Fibroblast of skin of right quadriceps (primary cell): Measurements from ENCODE around the gene ZIC4.
A peak's percentile ranks its signal among the peaks of the same experiment; 100 is the strongest.

ENCODE experiments used
- DNase-seq: peaks from one replicate; pipeline ENCODE4 v3.0.0-alpha.2; 2013

The ZIC4 gene

DNA sequence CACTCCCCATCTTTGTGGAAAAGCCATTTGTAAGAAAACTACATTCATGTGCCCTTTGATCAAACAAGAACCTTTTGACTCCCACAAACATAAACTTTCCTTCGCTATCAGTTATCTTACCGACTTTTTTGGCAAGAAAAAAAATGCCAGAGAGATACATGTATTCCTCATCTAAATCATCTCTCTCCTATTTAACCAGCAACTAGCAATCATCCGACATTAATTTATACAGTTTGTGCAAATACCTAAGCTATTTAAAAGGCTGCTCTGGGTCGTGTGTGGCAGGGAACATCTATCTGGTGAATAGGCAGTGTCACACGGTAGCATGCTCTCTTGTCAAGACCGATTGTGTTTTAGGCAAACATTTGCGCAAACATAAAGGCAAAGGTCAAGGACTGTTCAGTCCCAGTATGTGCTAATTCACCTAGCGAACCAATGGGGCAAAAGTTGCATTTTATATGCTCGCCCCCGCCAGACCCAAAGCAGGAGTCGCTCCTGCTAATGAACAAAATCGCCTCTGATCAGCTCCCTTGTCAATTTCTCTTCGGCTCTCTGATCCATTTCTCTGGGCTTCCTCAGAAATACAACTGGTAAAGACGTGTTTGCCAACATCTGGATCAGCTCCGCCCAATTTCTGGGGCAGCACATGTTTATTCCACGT, 37.7 kb downstream of the ZIC4 start:
- no peak for DNase-seq

- no peak for DNase-seq
Observed at GRCh38 chr3:147368151-147368550, 38.2 kb downstream of the ZIC4 start.

GRCh38 chr3:147367676-147368075, 38.7 kb downstream of the ZIC4 start:
- DNase-seq: no peak

DNA sequence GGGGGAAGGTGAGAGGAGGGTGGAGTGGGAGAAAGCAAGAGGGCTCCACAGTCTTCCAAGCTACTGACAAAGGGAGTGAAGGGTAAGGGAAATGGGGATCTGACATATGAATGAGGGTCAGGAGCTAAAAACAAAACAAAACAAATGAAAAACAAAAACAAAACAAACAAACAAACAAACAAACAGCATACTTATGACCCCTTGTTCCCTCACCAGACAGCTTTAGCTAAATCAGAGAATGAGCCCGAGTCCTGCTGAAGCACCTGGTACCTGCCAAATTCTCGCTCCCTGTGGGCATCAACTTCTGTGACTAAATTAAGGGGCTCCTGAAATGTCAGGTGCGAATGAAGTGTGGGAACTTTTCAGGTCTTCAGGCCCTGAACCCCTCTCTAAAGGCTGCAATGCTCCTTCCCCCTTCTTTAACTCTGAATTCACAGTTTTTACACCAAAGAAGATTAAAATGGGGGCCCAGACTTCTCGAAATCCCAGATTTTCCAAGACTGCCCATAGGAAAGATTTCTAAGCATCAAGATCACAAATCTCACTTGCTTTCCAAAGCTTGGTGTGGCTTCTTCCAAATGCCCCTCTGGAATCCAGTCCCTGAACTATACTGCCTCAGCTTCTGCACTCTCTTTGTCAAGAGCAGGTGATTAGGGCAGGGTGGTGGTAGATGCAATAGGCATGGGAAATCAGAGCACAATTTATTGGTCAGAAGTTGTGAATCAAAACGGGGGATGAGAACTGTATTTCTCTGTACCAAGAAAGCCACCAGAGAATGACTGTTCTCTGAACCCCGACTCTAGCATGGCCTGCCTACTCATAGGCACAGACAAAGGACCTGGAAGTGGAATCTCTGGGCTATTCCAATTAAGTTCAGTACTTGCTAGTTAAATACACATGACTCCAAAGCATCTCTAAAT, 40.9 kb downstream of the ZIC4 start:
- DNase-seq: no peak

DNA sequence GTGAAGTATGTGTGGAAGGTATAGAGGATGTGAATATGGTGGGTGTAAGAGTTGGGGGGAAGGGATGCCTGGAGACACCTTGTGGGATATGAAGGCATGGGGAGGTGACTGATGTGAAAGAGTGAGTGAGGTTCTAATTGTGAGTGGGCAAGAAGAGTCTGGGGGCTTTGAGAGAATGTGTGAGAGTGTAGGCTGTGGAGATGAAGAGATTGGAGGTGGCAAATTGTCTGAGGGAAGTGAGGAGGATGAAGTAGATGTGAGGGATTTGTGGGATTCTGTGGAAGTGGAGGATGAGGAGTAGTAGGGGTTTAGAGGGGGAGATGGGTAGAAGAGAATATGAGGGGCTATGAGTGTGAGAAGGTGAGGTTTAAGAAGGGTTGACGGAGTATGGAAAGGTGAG, 41.6 kb downstream of the ZIC4 start:
- DNase-seq: no peak

DNA sequence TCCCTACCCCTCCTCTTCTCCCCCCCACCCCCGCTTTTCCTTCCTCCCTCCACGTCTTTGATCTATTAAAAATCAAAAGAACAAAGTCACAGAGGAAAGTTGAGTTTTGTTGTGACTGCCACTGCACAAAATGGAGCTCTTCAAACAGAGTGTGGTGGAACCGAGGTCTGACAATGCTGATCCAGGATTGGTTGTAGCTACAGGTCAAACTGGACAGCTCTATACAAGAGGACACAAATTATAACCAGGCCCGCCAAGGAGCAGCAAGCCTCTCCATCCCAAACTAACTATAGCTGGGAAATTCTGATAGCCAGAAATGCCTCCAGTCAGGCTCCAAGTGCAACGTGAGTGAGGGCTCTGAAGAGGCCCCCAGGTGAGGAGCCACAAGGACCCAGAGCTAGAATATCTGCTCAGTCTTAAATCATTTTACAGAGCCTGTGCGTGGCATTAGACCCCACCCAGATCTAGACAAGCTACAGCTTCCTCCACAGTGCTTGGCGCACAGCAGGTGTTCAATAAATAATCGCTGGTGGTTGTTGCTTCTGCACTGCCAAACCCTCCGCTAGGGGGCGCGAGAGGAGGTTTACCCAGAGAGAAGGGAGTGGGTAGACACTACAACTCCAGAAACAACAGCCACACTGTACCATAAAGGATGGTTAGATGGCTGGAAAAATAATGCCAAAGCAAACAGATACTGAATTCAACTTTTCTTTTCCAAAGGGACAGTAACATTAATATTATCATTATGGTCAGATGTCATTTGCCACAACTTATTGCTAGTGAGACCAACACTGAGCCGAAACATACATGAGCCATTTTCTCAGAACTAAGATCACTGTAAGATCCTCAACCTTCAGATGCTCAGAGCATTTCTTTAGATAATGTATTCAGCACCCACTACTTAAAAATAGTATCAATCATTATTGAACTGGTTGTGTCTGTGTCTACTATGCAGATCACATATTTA, 44.6 kb downstream of the ZIC4 start:
- peak; percentile 31 for DNase-seq

DNA sequence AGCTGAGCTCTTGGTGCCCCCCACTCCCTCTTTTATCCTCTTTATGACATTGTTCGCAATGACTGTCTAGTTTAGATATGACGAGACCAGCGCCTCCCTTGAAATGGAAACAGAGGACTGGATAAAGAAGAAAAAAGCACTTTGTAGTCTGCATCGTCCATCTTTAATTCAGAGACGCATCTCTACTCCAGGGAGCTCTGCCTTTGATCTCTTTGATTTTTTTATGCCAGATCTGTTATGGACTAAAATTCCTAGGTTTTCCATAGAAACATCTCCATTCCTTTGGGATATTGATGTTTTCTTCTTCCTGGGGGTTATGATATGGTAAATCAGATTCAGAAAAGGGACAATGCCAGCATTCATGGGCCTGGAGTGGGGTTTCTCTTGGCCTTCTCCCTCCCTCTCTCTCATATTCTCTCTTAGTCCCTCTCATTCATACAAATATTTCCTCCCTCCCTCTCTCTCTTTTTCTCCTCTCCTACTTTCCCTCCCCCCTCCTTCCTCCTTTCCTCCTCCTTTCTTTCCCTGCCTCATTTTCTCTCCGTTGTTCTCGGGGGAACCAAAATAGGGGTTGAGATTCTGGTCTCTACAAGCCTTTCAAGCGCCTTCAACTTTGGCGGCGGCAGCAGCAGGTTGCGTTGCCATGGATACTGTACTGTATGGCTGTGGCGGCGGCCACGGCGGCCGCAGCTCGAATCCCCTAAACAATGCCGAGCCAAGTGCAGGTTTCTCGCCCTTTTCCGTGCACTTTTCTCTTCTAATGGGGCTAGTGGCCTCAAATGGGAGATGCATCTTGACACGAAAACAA, 45.5 kb downstream of the ZIC4 start:
- no peak for DNase-seq

GRCh38 chr3:147360051-147360439, 46.3 kb downstream of the ZIC4 start:
- no peak for DNase-seq

DNA sequence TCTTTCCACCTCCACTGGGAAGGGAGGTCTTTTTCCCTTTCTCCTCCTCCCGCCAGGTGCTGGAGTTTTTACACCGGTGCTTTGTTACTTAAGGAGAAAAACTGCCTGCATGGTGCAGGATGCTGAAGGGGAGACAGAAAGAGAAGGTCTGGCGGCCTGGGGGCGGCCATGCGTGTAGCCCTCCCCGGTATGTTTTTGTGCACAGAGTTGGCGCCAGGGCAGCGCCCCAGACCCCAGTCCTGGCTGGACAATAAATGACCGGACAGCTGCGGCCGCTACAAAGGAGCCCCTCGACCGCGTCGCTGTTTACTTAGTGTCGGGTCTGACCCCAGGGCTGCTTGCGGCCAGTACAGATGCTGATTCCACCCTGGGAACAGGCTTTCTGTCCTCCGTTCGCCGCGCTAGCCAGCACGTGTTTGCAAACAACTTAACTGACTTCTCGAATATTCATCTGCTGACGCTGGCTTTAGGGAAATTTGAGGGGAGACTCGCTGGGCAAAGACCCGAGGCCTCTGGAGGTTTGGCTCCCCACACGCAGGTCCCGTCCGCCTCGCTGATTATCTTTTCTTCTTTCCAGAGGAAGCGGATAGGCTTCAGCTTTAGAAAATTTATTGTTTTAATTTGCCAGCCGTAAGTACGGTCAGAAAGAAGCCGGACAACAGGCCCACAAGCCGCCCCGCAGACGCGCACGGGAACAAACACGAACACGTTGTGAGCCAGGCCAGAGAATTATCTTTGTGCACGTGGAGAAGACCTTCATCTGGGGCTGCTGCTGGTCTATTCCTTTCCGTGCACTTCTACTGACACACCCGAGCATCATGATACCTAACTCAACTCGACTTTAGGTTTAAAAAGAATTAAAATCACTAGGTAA, 46.9 kb downstream of the ZIC4 start:
- no peak for DNase-seq

DNA sequence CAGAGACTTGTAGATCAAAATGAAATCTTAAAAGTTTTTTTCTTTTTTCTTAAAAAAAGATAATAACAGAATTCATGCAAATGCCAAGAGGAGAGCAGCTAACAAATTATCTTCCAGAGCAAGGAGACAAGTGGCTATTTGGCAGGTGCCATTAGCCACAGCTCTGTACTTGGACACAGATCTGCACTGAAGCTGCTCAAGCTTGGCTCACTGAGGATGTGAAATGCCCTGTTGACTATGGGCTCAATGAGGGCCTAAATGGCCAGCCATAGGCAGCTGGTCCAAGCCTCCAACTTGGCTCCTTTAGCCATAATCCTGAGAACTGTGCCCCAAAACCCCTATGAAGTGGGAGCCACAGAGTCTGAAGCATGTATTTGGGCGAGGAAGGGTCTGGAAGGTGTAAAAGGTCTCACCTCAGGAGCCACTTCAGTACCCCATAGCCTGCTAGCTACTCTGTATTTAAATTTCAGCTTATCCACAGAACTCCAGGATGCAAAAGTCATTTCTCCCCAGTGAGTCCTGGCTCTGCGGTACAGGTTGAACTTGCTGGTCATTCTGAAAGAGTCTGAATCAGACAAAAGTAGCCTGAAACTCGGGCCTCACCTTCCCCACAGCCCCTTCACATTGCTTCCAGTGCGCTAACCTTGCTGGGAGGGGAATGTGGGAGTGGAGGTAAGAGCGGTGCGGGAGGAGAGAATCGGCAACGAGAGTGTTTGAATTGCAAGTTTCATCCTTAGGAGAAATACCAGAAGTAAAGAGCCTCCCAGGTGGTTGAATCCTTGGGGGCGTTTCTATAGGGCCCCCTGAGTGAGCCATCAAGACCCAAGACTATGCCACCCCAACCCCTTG, 48.0 kb downstream of the ZIC4 start:
- DNase-seq: no peak

GRCh38 chr3:147356909-147357900, 49.1 kb downstream of the ZIC4 start:
- DNase-seq: peak; percentile 23

GRCh38 chr3:147356145-147356908, 50.0 kb downstream of the ZIC4 start:
- no peak for DNase-seq

DNA sequence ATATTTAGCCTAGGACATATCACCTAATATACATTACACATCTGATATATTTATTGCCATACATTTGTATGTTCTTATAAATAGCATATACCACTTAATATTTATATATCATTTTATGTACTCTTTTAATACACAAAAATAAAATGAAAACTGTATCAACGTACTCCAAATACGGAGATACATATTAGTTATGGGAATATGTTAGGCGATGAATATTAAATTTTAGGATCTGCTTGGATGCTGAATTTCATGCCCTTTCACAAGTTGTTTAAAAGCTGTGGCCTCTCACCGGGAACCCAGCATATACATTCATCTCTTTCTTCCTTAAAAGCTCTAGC, 50.6 kb downstream of the ZIC4 start:
- no peak for DNase-seq

DNA sequence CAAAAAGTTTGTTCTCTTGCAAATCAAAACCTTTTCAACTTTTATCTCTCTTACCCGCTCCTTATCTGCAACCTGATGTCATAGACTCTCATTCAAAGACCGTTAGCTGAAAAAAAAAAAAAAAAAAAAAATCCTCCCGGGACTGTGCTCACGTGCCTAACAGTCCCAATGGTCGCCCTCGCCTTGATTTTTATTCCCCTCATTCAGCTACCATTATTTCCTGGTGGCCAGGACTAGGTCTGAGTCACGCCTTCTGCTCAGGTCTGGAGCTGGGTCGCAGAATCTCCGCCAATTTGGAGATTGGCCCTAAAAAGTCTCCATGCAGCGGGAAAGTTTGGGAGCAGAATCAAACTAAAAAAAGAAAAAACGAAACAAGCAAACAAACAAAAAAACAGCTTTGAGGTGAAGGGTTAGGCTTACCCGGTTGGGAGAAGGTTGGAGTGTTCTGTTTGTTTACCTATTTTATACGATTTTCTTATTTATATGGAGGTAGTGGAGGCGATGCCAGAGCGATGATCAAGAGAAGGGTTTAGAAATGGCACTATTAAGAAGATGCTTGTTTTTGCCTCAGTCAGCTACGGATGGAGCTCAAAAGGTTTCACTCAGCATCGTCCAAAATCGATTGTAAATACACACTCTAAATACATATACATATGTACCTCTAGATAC, 51.1 kb downstream of the ZIC4 start:
- DNase-seq: no peak

- no peak for DNase-seq
Observed at GRCh38 chr3:147354623-147355022, 51.7 kb downstream of the ZIC4 start.

DNA sequence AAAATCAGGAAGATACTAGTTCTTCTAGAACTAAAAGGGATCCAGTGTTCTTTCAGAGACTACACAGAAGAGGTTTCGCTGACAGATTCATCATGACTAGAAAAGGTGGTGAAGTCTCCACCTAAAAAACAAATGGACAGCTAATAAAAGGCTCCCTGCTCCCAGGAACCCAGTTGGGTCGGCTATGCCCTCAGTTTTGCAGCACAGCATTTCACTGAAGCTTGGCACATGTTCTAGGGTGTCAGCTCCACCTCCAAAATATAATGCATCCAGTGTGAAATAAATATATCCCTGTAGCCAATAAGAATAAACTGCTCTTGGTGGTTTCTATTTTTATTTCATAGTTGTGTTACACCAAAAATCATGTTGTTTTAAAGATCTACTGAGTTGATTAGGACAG, 55.0 kb downstream of the ZIC4 start:
- no peak for DNase-seq

GRCh38 chr3:147348976-147349375, 57.4 kb downstream of the ZIC4 start:
- no peak for DNase-seq

DNA sequence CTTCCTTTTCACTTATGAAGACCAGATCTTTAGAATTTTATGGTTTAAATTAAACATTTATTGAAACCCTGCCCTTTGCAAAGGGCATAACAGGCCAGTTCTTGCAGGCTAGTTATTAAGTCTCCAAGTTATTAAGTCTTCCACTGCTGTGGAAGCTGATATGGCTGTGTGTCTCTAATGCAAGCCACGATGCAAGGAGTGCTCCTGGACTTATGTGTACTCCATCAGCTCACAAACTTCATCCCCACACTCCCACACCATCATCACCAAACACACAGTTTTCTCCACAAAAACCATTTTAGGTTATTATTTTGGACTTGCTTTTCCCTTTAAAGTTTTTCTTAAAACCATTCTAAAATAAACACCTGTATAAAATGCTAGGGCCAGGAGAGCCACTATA, 62.4 kb downstream of the ZIC4 start:
- DNase-seq: no peak
